SH-SY5Y (cell line): ENCODE results near the gene ZFAND2B.

ENCODE experiments used
- GATA2 ChIP-seq: IDR thresholded peaks from 2 replicates; pipeline ENCODE4 v1.6.1; 2011; ENCODE audit warnings: mild to moderate bottlenecking, low read depth, low read length
- GATA3 ChIP-seq: IDR thresholded peaks from 2 replicates; pipeline ENCODE4 v1.6.1; 2011; ENCODE audit warnings: low read depth, mild to moderate bottlenecking, low read length, moderate library complexity

DNA sequence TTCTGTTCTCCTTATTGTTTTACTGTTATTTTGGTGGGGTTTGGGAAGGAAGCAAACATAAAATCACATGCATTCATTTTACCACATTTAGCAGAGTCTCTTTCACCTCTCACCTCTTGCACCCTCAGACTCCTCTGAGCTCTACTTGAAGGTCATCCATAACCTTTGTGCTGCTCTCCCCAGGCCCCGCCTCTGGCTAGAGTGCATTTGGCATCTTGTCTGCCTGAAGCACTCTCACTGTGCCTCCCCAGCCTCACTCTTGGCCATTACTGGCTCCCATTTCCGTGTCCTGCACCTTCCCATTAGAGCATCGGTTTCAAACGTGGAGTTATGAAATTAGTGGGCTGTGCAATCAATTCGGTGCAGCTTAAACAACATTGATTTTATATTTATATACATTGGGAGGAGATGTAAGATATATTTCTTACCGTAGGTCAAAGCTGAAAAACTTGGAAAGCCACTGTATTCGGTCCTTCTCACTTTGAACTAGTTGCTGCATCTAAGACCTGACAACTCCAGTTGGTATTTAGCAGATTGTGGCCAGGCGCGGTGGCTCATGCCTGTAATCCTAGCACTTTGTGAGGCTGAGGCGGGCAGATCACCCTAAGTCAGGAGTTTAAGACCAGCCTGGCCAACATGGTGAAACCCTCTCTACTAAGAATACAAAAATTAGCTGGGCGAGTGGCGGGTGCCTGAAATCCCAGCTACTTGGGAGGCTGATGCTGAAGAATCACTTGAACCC lies 6.9 kb upstream of the ZFAND2B start:
- TF ChIP-seq GATA3 (no peak), GATA2 (no peak)
